SW 1271 (cell line): Measurements from ENCODE around the gene MEGF9.

Source experiments
- DNase-seq, 2 experiments: peaks; one replicate each; lab custom pipeline; 2025; lab: John Stamatoyannopoulos, UW

MEGF9 gene

GRCh38 chr9:120705174-120705573 is 9.1 kb downstream of the MEGF9 start:
- no peak for DNase-seq

GRCh38 chr9:120702075-120702474 is 12.2 kb downstream of the MEGF9 start:
- DNase-seq, result no peak

DNA sequence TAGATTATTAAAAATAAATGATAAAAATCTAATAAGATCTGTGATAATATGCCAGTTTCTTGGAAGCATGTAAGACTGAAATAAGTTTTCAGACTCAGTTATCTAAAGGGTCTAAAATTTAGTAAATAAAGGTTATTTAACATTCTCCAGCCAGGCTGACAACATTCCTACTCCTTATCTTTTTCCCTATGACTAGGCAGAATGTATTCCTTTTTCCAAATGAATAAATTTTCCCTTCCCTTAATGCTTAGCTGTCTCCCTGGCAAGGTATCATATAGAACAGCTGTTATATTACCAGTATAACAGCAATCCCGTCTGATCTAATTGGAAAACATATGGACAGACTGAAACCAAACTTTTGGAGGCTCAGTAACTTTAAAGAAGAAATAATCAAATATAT is 13.0 kb downstream of the MEGF9 start:
- DNase-seq, result no peak

GRCh38 chr9:120698766-120699165 is 15.5 kb downstream of the MEGF9 start:
- DNase-seq, result no peak

- DNase-seq, result no peak
These were observed 16.8 kb downstream of the MEGF9 start for GRCh38 chr9:120697448-120697847.

- no peak for DNase-seq
These were observed 17.6 kb downstream of the MEGF9 start for GRCh38 chr9:120696551-120697230.

- DNase-seq, result no peak
These were observed 19.7 kb downstream of the MEGF9 start for GRCh38 chr9:120694559-120694958.

DNA sequence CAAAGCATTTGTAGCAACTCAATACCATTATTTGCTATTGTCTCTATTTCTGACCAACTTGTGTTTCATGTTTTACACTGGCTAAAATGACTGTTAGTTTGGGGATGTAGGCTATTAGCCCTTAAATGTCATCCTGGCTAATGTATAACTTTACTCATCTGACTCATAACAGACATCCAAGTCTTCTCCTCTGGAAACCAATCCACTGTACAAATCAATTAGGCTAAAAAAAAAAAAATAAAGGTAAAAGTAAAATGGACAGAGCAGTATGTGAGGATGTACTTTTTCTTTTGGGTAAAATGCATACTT is 20.6 kb downstream of the MEGF9 start:
- no peak for DNase-seq

GRCh38 chr9:120692901-120693699 is 21.2 kb downstream of the MEGF9 start:
- no peak for DNase-seq

GRCh38 chr9:120690372-120690771 is 23.9 kb downstream of the MEGF9 start:
- DNase-seq, result no peak

DNA sequence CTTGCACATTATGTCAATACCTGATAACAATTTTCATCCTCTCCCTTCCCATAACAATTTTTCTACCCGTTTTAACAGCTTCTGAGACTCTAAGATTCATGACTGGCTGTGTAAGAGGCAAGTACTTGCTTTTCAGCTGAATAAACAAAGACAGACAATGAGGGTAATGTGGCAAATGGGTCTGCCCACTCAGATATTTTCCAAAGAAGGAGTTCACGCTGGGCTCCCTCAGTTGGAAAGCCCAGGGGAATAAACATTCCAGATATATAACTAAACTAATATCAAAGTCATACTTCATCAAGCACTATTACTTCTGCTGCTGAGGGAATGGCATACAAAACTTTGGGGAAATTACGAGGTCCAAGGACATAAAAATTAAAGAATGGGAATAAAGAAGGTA is 24.4 kb downstream of the MEGF9 start:
- DNase-seq, result no peak

DNA sequence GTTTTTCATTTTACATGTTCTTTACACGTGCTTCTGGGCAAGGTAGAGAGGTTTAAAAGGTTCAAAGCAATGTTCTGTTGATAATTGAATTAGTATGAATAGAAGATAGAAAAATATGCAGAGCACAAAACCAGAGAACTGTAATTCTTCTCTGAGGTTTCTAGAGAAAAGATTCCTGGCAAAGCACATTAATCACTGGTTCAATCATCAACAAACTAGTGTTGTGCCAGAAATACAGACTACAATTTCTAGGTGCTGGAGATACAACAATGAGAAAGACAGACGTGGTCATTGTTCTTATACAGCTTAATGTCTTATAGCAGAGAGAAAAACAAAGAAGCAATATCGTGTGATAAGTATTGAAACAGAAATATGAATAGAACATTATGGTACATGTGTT is 25.5 kb downstream of the MEGF9 start:
- DNase-seq, result no peak

DNA sequence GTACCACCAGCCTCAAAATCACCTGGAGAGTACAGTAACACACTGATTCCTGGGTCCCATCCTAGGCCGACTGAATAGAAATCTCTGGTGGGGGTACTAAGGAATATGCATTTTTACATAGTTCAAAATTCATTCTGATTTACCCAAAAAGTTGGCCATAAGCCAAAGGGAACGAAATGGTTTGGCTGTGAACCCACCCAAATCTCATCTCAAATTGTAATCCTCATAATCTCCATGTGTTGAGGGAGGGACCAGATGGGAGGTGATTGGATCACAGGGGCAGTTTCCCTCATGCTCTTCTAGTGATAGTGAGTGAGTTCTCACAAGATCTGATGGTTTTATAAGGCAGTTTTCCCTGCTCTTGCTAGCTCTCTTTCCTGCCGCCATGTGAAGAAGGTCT is 31.1 kb downstream of the MEGF9 start:
- no peak for DNase-seq

GRCh38 chr9:120681121-120681520 is 33.1 kb downstream of the MEGF9 start:
- DNase-seq, result no peak

- no peak for DNase-seq
These were observed 33.7 kb downstream of the MEGF9 start for GRCh38 chr9:120680579-120680978.

DNA sequence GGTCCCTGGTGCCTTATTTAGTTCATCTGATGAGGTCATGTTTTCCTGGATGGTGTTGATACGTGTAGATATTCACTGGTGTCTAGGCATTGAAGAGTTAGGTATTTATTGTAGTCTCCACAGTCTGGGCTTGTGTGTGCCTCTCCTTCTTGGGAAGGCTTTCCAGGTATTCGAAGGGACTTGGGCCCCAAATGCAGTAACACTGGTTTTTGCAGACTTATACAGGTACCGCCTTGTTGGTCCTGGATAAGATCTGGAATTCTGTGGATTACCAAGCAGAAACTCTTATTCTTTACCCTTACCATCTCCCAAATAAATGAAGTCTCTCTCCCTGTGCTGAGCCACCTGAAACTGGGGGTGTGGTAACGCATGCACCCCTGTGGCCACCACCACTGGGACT is 34.1 kb downstream of the MEGF9 start:
- DNase-seq, result no peak

GRCh38 chr9:120677965-120678364 is 36.3 kb downstream of the MEGF9 start:
- DNase-seq, result no peak

- no peak for DNase-seq
These were observed 37.4 kb downstream of the MEGF9 start for GRCh38 chr9:120676767-120677402.

GRCh38 chr9:120668399-120668798 is 45.9 kb downstream of the MEGF9 start:
- DNase-seq, result no peak

- no peak for DNase-seq
These were observed 50.3 kb downstream of the MEGF9 start for GRCh38 chr9:120663950-120664349.

- no peak for DNase-seq
These were observed 50.9 kb downstream of the MEGF9 start for GRCh38 chr9:120663380-120663779.

GRCh38 chr9:120662513-120662912 is 51.8 kb downstream of the MEGF9 start:
- no peak for DNase-seq

DNA sequence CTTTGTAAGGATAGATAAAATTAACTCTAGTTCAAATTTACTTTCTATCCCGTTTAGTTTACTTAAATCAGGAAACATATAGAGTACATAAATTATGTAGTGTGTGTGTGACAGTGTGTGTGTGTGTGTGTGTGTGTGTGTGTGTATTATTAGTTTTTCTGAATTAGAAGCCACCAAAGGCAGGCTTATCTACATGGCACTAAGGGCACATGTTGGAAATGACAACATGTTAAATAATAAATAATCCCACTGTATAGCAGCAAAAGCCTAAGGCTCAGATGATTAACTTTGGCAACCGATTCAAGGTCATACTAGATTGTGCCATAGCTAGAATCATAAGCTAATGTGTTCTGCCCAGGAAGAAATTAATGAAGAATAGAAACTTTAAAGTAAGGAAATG is 54.6 kb downstream of the MEGF9 start:
- DNase-seq, result no peak
